IPS DF 4.7 (cell line): ENCODE data around the gene FYTTD1.

Experiments used
- DNase-seq: peaks from one replicate; pipeline ENCODE4 v3.0.0-alpha.2; 2013; ENCODE audit warnings: low spot score; ENCODE audit errors: extremely low read depth

Gene FYTTD1

GRCh38 chr3:197791892-197792647 is 42.4 kb downstream of the FYTTD1 start:
- DNase-seq: no peak

DNA sequence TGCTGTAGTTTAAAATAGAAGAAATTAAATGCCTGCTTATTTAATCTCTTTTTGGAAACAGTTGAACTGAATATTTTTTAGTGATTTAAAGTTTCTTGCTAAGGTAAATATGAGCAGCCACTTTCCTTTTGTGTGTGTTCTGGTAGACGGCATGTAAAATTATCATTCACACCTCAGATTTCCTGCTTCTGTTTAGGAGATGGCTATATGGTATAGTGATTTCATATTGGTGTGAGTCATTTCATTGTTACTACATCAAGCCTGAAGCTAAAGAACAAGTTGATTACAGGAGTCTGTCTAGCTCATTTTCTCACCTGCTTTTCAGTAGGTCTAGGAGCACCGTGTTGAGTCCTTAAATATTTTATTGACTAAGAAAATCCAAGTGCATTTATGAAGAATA is 43.6 kb downstream of the FYTTD1 start:
- DNase-seq: no peak

DNA sequence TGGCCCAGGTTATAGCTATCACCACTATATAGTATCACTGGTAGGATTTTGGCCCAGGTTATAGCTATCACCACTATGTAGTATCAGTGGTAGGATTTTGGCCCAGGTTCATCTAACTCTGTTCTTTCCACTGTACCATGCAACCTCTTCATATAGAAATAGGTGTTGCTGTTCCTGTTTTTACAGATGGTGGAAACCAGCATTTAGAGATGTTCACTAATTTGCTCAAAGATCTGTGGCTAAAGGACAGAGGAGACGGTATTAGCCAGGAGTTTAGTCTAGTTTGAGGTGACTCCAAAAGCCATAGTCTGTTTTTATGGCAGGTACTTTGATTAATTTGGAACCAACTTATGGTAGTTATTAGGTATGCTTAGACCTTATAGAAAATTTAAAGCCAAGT is 44.4 kb downstream of the FYTTD1 start:
- DNase-seq: no peak

- no peak for DNase-seq
These were observed 45.5 kb downstream of the FYTTD1 start for GRCh38 chr3:197795200-197795599.

- no peak for DNase-seq
These were observed 46.4 kb downstream of the FYTTD1 start for GRCh38 chr3:197796087-197796486.

DNA sequence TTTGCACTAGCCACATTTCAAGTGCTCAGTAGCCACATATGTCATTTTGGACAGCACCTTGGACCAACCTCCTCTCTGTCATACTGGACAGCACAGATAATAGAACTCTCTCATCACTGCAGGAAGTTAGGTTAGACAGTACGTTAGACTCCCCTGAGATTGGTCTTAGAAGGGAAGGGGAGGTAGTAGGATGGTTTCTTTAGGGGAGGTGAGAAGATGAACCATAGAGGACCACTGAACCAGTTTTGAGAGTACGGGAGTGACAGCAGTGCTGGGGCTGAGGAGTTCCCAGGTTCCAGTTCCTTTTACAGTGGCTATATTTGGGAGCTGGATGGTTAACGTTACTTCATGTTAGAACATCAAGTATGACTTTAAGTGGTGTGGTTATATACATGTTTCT is 49.2 kb downstream of the FYTTD1 start:
- no peak for DNase-seq

DNA sequence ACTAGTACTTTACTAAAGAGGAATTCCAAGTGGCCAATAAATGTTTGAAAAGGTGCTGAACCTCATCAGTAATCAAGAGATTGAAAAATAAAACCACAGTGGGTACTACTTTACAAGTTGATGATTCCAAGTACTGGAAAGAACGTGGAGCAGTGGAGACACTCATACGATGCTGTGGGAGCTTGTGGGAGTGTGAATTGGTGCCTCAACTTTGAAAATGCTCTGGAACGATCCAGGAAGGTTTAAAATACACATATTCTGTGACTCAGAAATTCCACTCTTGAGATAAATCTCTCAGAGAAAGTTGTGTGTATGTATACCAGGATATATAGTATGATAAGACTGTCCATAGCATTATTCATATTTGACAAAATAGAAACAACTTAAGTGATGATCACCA is 50.7 kb downstream of the FYTTD1 start:
- no peak for DNase-seq

GRCh38 chr3:197801891-197802778 is 52.5 kb downstream of the FYTTD1 start:
- no peak for DNase-seq

DNA sequence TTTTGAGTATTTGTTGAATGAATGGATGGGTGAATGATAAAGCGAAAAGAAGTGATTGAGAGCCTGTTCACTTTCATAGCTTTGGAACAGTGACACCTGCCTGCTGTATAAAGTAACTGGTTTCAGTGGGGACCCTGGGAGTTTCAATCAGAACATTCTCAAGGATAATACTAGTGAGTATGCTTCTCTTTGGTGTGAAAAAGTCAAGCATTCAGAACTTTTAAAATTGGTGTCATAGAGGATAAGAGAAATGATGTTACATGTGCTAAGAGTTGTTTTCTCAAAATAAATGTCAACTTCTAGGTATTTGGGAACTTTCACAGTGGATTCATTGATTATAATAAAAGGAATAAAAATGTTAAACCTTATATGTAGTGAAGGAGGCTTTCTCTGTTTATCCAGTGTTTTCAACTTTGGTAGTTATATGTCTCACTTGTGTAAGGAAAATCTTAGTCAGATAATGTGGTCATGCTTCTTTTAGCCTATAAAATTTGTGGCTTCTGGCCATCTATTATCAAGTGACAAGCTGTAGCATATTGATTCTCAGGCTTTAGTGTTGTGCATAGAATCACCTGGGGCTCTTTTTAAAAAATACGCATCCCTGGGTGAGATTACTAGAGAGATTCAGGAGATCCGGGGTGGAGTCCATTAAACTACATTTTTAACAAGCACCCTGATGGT is 53.2 kb downstream of the FYTTD1 start:
- DNase-seq: no peak

DNA sequence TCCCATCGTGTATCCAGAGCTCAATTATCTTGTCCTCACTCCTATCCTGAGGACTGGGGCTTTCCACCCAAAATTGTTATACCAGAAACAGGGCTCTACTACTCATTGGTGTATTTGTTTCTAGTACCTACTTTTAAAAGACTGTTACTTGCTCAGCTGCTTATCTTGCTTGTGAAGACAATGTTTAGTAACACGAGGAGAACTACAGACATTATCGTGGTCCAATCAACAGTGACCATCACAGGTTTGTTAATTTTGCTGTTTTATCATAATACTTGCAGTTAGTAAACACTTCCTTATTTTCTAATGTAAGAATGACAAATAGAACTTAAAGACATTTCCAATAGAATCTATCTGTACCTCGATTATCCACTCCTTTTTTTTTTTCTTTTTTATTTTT is 54.8 kb downstream of the FYTTD1 start:
- no peak for DNase-seq

DNA sequence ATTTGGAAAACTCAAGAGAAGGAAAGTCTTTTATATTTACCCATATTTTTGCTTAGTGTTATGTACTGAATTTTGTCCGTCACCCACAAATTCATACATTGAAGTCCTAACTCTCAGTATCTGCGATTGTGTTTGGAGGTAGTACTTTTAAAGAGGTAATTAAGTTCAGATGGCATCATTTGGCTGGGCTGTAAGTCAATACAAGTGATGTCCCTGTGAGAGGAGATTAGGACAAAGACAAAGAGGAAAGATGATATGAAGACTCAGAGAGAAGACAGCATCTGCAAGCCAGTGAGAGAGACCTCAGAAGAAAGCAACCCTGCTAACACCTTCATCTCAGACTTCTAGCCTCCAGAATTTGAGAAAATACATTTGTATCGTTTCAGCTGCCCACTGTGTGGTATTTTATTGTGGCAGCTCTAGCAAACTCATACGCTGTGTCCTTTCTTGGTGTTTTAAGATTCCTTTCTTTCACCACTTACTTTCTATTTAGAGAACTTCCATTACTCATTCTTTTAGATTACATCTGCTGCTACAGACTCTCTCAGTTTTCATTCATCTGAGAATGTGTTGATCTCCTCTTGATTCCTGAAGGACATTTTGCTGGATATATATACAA is 58.4 kb downstream of the FYTTD1 start:
- DNase-seq: no peak

GRCh38 chr3:197809356-197810020 is 59.8 kb downstream of the FYTTD1 start:
- DNase-seq: no peak

DNA sequence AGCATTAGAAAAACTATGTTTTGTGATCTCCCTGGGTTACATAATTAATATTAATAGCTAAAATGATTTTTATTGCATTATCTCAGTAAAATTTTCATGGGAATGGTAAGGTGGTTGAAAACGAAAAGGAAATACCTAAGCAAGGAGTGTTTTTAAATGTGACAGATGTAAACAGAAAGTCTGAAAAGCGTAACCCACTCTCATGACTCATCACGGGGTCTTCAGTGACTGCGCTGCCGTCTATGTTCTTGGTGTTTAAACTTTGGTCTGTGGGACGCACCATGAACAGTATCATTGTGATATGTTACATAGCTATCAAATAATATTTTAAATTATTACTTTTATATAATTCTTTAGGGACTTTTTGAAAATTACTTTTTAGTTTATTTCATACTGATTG is 61.2 kb downstream of the FYTTD1 start:
- DNase-seq: no peak

GRCh38 chr3:197811343-197811742 is 61.7 kb downstream of the FYTTD1 start:
- DNase-seq: no peak

GRCh38 chr3:197814372-197814771 is 64.7 kb downstream of the FYTTD1 start:
- no peak for DNase-seq

GRCh38 chr3:197820550-197821335 is 71.1 kb downstream of the FYTTD1 start:
- DNase-seq: no peak

GRCh38 chr3:197829397-197830045 is 79.8 kb downstream of the FYTTD1 start:
- no peak for DNase-seq

DNA sequence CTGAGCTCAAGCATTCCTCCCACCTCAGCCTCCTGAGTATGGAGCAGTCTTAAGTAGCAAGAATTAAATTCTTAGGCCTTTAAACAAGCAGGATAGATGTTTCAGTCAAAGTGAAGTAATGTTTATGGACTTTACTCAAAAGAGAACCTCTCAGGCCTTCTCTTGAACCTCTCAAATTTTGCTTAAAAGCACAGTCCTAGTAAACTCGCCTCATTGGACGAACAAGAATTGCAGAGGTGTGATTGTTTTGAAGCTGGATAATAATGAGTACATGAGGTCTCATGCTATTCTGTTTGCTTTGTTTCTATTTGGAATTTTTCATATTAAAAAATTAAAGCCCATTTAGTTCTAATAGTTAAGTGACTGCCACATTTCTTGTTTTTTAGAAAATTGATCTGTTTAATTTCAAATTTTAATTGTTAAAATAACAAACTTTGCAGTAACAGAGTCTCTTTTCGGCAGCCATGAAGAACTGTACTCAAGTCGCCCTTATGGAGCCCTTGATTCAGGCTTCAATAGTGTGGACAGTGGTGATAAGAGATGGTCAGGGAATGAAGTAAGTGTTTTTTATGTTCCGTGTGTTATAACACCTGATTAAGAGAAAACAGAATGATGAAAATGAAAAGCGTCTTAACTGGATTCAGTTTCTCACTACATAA is 80.8 kb downstream of the FYTTD1 start:
- no peak for DNase-seq

DNA sequence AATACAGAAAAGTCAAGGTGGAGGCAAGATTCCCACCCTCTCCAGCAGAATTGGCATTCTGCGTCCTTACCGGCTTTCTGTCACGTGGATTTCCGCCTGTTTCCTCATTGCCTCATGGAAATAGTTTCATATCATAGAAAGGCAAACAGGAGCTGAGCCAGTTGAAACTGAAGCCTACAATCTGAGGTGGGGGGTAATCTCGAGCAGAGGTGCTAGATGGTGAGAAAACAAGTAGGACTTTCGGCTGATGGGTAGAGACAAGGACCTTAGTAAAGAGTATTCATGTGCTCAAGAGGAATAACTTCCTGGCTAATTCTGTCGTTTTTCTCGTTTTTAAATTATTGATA is 81.3 kb downstream of the FYTTD1 start:
- no peak for DNase-seq
